Kidney (tissue), 14 donors: ENCODE results near the gene FGD1. TPM values are rescaled to one million over a fixed set of nuclear protein-coding genes. Genes with fewer than 3 reads are reported as not detected.

Experiments used
- DNase-seq, 5 donors: peaks; one replicate each; pipeline ENCODE4 v3.0.0-alpha.2; 2013 to 2020
- FAIRE-seq: peaks from 2 replicates; lab custom pipeline; 2012; peaks lifted over from hg19 to GRCh38; lab: Jason Lieb, UNC
- H3K27ac ChIP-seq, 2 donors: one replicate each; pipeline ENCODE4 v1.7.0; 2013; ENCODE audit warnings: low read depth in 2 of 2, low read length in 2 of 2, inconsistent platforms in 1 of 2
- H3K27me3 ChIP-seq: one replicate; pipeline ENCODE4 v1.7.1; 2013; ENCODE audit warnings: low read length, inconsistent platforms; ENCODE audit not compliant: control insufficient read depth, insufficient read depth
- H3K36me3 ChIP-seq, 3 donors: one replicate each; pipeline versions ENCODE4 v1.7.0 to v1.7.1; 2013; ENCODE audit warnings: low read length in 3 of 3, control low read depth in 1 of 3, inconsistent platforms in 1 of 3; ENCODE audit not compliant: insufficient read depth in 3 of 3, control insufficient read depth in 2 of 3
- H3K4me1 ChIP-seq, 3 donors: one replicate each; pipeline versions ENCODE4 v1.7.0 to v1.7.1; 2013; ENCODE audit warnings: low read length in 3 of 3, inconsistent platforms in 1 of 3, low read depth in 1 of 3; ENCODE audit not compliant: control insufficient read depth in 2 of 3, insufficient read depth in 2 of 3
- H3K4me3 ChIP-seq, 3 donors: one replicate each; pipeline versions ENCODE4 v1.7.0 to v1.8.1; 2013; ENCODE audit warnings: low read length in 3 of 3, control low read depth in 1 of 3, inconsistent platforms in 1 of 3
- H3K9ac ChIP-seq, 3 donors: one replicate each; pipeline versions ENCODE4 v1.7.0 to v1.7.1; 2013; ENCODE audit warnings: low read length in 3 of 3, control low read depth in 1 of 3, inconsistent platforms in 1 of 3
- H3K9me3 ChIP-seq, 3 donors: one replicate each; pipeline versions ENCODE4 v1.7.0 to v1.7.1; 2013; ENCODE audit warnings: low read length in 3 of 3, control low read depth in 1 of 3, inconsistent platforms in 1 of 3; ENCODE audit not compliant: control insufficient read depth in 2 of 3, insufficient read depth in 1 of 3
- CTCF ChIP-seq: IDR thresholded peaks from 3 replicates; pipeline ENCODE4 v1.5.1; 2012; ENCODE audit warnings: mild to moderate bottlenecking, moderate library complexity, borderline replicate concordance; ENCODE audit not compliant: insufficient read depth; ENCODE audit errors: extremely low read depth
- intact Hi-C: fragments of 100-400 bp; cut with DNase I; formaldehyde crosslinking; loops from one replicate; pipeline ENCODE4 v1.11.1; 2022
- polyA plus RNA-seq: library from polyadenylated mRNA; stranded (reverse); fragments of 350-450 nt; fragmentation: Illumina TruSeq; extraction: RNeasy Lipid Tissue Mini Kit (QIAGEN cat#74804); gene quantifications from one replicate; pipeline ENCODE4 v1.2.3, GENCODE V29; 2014; ENCODE audit warnings: low read depth, low replicate concordance; ENCODE audit not compliant: insufficient read depth
- total RNA-seq: library from RNA; stranded (reverse); fragmentation: NEBNext Ultra II Directional; extraction: Animal tissue kit (Norgen Biotek cat#: 25700); gene quantifications from one replicate; pipeline ENCODE4 v1.2.1, GENCODE V29; 2021
- donor health status: control.
- donor health status: control.
- donor health status: control.
- donor health status: control.
- donor health status: control.
- donor health status: DM: yes; HTN: yes; CAD: no.
- donor health status: Normal renal cell carcinoma (clear cell type).

The FGD1 gene
- total and polyA plus RNA-seq, 2 donors from 2014 or later: 2.7 to 4.7 TPM

GRCh38 chrX:54427837-54428424, 68.1 kb downstream of the FGD1 start:
- Histone ChIP-seq H3K4me1 (no peaks in the 10 kb centered on the region), H3K36me3 (no peaks in the 10 kb centered on the region), H3K4me3 (no peak overlapping the region), H3K27ac (no peak overlapping the region), H3K27me3 (no peaks in the 10 kb centered on the region), H3K9me3 (no peaks in the 10 kb centered on the region), H3K9ac (no peak overlapping the region)
- intact Hi-C loops: no loop called here
- DNase-seq (no peak), FAIRE-seq (peak; percentile 46)
- TF ChIP-seq CTCF: no peak

- Histone ChIP-seq H3K9me3 (no peaks in the 10 kb centered on the region), H3K9ac (no peak overlapping the region), H3K27ac (no peak overlapping the region), H3K27me3 (no peaks in the 10 kb centered on the region), H3K4me3 (no peak overlapping the region), H3K4me1 (no peaks in the 10 kb centered on the region), H3K36me3 (no peaks in the 10 kb centered on the region)
- FAIRE-seq (no peak), DNase-seq (no peak)
- intact Hi-C loops: no loop called here
- TF ChIP-seq CTCF: no peak
These were observed 72.7 kb downstream of the FGD1 start for GRCh38 chrX:54423161-54423888.

GRCh38 chrX:54422168-54422567, 73.9 kb downstream of the FGD1 start:
- H3K4me1 ChIP-seq: no peaks in the 10 kb centered on the region
- intact Hi-C loops: no loop called here
- H3K9ac ChIP-seq: no peak overlapping the region
- no peak overlapping the region for H3K27ac ChIP-seq
- DNase-seq: no peak
- TF ChIP-seq CTCF: no peak
- H3K9me3 ChIP-seq: no peaks in the 10 kb centered on the region
- H3K27me3 ChIP-seq: no peaks in the 10 kb centered on the region
- no peaks in the 10 kb centered on the region for H3K36me3 ChIP-seq
- H3K4me3 ChIP-seq: no peak overlapping the region
- FAIRE-seq: no peak
